SK-N-SH (cell line): ENCODE results near the gene CYP21A2. TPM values are rescaled to one million over a fixed set of nuclear protein-coding genes. Genes with fewer than 3 reads are reported as not detected.
A peak's percentile ranks its signal among the peaks of the same experiment; 100 is the strongest.

Source experiments
- CTCF ChIA-PET: fragments of 300-600, 350-600 bp; formaldehyde crosslinking; extraction: SDS; loops from one replicate; lab custom pipeline; 2021; lab: Yijun Ruan, JAX
- POLR2A ChIA-PET: fragments of 350-600 bp; sonication (Branson Sonifier 250); formaldehyde crosslinking; extraction: SDS; loops from one replicate; lab custom pipeline; 2020; ENCODE audit warnings: antibody characterized with exemption, inconsistent platforms; lab: Yijun Ruan, JAX
- DNase-seq: peaks from one replicate; pipeline ENCODE4 v3.0.0; 2012
- H2AFZ ChIP-seq: fragments of 200-600 bp; sonication (generic); 2 replicates; pipeline ENCODE4 v1.8.1; 2016; ENCODE audit warnings: antibody characterized with exemption, mild to moderate bottlenecking, low read depth
- H3F3A ChIP-seq: fragments of 200-600 bp; sonication (generic); replicated peaks from 2 replicates; pipeline ENCODE3; 2016; ENCODE audit warnings: antibody characterized with exemption, mild to moderate bottlenecking; ENCODE audit not compliant: insufficient read depth
- H3K27ac ChIP-seq, 2 experiments: fragments of 200-500 bp in 1 of 2; fragments of 200-600 bp in 1 of 2; sonication (Bioruptor generic) in 1 of 2; sonication (generic), shearing (Covaris generic) in 1 of 2; 2 replicates each; pipeline versions ENCODE4 v1.5.1 to v1.6.1; 2014 to 2016; ENCODE audit warnings: low read depth in 2 of 2, inconsistent platforms in 1 of 2, low read length in 1 of 2, mild to moderate bottlenecking in 1 of 2, mixed read lengths in 1 of 2
- H3K27me3 ChIP-seq: fragments of 200-600 bp; sonication (generic), shearing (Covaris generic); 2 replicates; pipeline ENCODE4 v1.6.1; 2016; ENCODE audit warnings: mixed run types; ENCODE audit not compliant: insufficient read depth
- H3K36me3 ChIP-seq, 2 experiments: fragments of 200-500 bp in 1 of 2; fragments of 200-600 bp in 1 of 2; sonication (Bioruptor generic) in 1 of 2; sonication (generic) in 1 of 2; replicated peaks in 1 of 2; 2 replicates each; pipeline versions ENCODE3 to v1.5.1; 2014 to 2016; ENCODE audit warnings: low read length in 1 of 2, mild to moderate bottlenecking in 1 of 2; ENCODE audit not compliant: insufficient read depth in 2 of 2, control insufficient read depth in 1 of 2
- H3K4me1 ChIP-seq, 2 experiments: fragments of 200-500 bp in 1 of 2; fragments of 200-600 bp in 1 of 2; sonication (Bioruptor generic) in 1 of 2; sonication (generic), shearing (Covaris generic) in 1 of 2; 2 replicates each; pipeline versions ENCODE4 v1.5.1 to v1.6.1; 2014 to 2016; ENCODE audit warnings: low read depth in 1 of 2, low read length in 1 of 2, mixed run types in 1 of 2; ENCODE audit not compliant: insufficient read depth in 2 of 2, control insufficient read depth in 1 of 2
- H3K4me2 ChIP-seq: fragments of 200-600 bp; sonication (generic), shearing (Covaris generic); 2 replicates; pipeline ENCODE4 v1.6.1; 2017; ENCODE audit warnings: mixed run types
- H3K4me3 ChIP-seq, 2 experiments: fragments of 200-500 bp in 1 of 2; fragments of 200-600 bp in 1 of 2; sonication (Bioruptor generic) in 1 of 2; sonication (generic), shearing (Covaris generic) in 1 of 2; 2 replicates each; pipeline versions ENCODE4 v1.5.1 to v1.8.1; 2014 to 2016; ENCODE audit warnings: low read depth in 2 of 2, inconsistent platforms in 1 of 2, low read length in 1 of 2, mild to moderate bottlenecking in 1 of 2, mixed read lengths in 1 of 2, moderate library complexity in 1 of 2
- H3K79me2 ChIP-seq: fragments of 200-600 bp; sonication (generic); 2 replicates; pipeline ENCODE4 v1.8.1; 2017; ENCODE audit warnings: mild to moderate bottlenecking; ENCODE audit not compliant: insufficient read depth
- H3K9ac ChIP-seq: fragments of 200-600 bp; sonication (generic); 2 replicates; pipeline ENCODE4 v1.6.1; 2017; ENCODE audit warnings: mixed run types
- H3K9me2 ChIP-seq: fragments of 200-600 bp; sonication (generic); 2 replicates; pipeline ENCODE4 v1.6.1; 2017; ENCODE audit warnings: mixed run types
- H3K9me3 ChIP-seq: fragments of 200-600 bp; sonication (generic); 2 replicates; pipeline ENCODE4 v1.6.1; 2017; ENCODE audit warnings: mixed run types, mild to moderate bottlenecking, moderate library complexity
- H4K20me1 ChIP-seq: fragments of 200-600 bp; sonication (generic); 2 replicates; pipeline ENCODE4 v1.6.1; 2017; ENCODE audit warnings: mild to moderate bottlenecking, mixed run types; ENCODE audit not compliant: insufficient read depth
- CHD2 ChIP-seq: fragments of 150-350 bp; IDR thresholded peaks from 2 replicates; pipeline ENCODE4 v1.6.1; 2018; ENCODE audit warnings: low read length; ENCODE audit not compliant: partially characterized antibody
- CTCF ChIP-seq: fragments of 200-600 bp; sonication (generic); IDR thresholded peaks from 2 replicates; pipeline ENCODE4 v1.6.1; 2017; ENCODE audit warnings: antibody characterized with exemption, mild to moderate bottlenecking, moderate library complexity
- ELF1 ChIP-seq: IDR thresholded peaks from 2 replicates; pipeline ENCODE4 v1.4.0; 2012
- EZH2phosphoT487 ChIP-seq: fragments of 200-600 bp; sonication (generic); IDR thresholded peaks from 2 replicates; pipeline ENCODE4 v1.6.1; 2017; ENCODE audit warnings: low read depth, mixed run types, mild to moderate bottlenecking, antibody characterized with exemption, moderate library complexity, borderline replicate concordance
- FOSL2 ChIP-seq: IDR thresholded peaks from 2 replicates; pipeline ENCODE4 v1.4.0; 2012; ENCODE audit warnings: low read depth, mild to moderate bottlenecking, moderate library complexity, borderline replicate concordance
- GABPA ChIP-seq: IDR thresholded peaks from 2 replicates; pipeline ENCODE4 v1.4.0; 2012; ENCODE audit warnings: low read depth, mild to moderate bottlenecking
- GATA2 ChIP-seq: sonication (generic); formaldehyde crosslinking; IDR thresholded peaks from 2 replicates; pipeline ENCODE4 v1.5.0; 2020; ENCODE audit warnings: mild to moderate bottlenecking, missing genetic modification reagents
- IRF3 ChIP-seq: fragments of 150-350 bp; IDR thresholded peaks from 2 replicates; pipeline ENCODE4 v1.6.1; 2016; ENCODE audit warnings: mild to moderate bottlenecking, low read depth, low read length
- JUND ChIP-seq: IDR thresholded peaks from 2 replicates; pipeline ENCODE4 v1.4.0; 2012
- MAX ChIP-seq: IDR thresholded peaks from 2 replicates; pipeline ENCODE4 v1.4.0; 2012; ENCODE audit warnings: low read depth
- MXI1 ChIP-seq: IDR thresholded peaks from 2 replicates; pipeline ENCODE4 v1.6.1; 2012; ENCODE audit warnings: mild to moderate bottlenecking, low read depth, low read length, improper control_type of control experiment
- NRF1 ChIP-seq: IDR thresholded peaks from 2 replicates; pipeline ENCODE4 v1.6.1; 2012; ENCODE audit warnings: low read depth, mild to moderate bottlenecking, low read length
- PBX3 ChIP-seq: IDR thresholded peaks from 2 replicates; pipeline ENCODE4; 2012
- POLR2AphosphoS5 ChIP-seq: IDR thresholded peaks from 2 replicates; pipeline ENCODE4 v1.6.1; 2012; ENCODE audit warnings: low read depth, low read length
- RAD21 ChIP-seq: IDR thresholded peaks from 2 replicates; pipeline ENCODE4 v1.6.1; 2012; ENCODE audit warnings: mild to moderate bottlenecking, low read length
- RCOR1 ChIP-seq: fragments of 150-350 bp; IDR thresholded peaks from 2 replicates; pipeline ENCODE4 v1.6.1; 2017; ENCODE audit warnings: antibody characterized with exemption, low read length
- RXRA ChIP-seq: IDR thresholded peaks from 2 replicates; pipeline ENCODE4 v1.4.0; 2012; ENCODE audit warnings: low read depth, mild to moderate bottlenecking, borderline replicate concordance
- SMC3 ChIP-seq: IDR thresholded peaks from 2 replicates; pipeline ENCODE4 v1.6.1; 2012; ENCODE audit warnings: low read depth, low read length, improper control_type of control experiment
- TAF1 ChIP-seq: IDR thresholded peaks from 2 replicates; pipeline ENCODE4 v1.6.1; 2012; ENCODE audit warnings: low read depth, mild to moderate bottlenecking, low read length, moderate library complexity, borderline replicate concordance
- TCF12 ChIP-seq: IDR thresholded peaks from 2 replicates; pipeline ENCODE4 v1.4.0; 2012
- TEAD4 ChIP-seq: IDR thresholded peaks from 2 replicates; pipeline ENCODE4 v1.4.0; 2012; ENCODE audit warnings: mild to moderate bottlenecking, borderline replicate concordance; ENCODE audit not compliant: insufficient read depth
- USF1 ChIP-seq: IDR thresholded peaks from 2 replicates; pipeline ENCODE4 v1.4.0; 2012; ENCODE audit warnings: low read depth, borderline replicate concordance
- USF2 ChIP-seq: fragments of 150-350 bp; IDR thresholded peaks from 2 replicates; pipeline ENCODE4 v1.6.1; 2017; ENCODE audit warnings: antibody characterized with exemption, low read length, low read depth, borderline replicate concordance
- YY1 ChIP-seq: IDR thresholded peaks from 2 replicates; pipeline ENCODE4 v1.4.0; 2012; ENCODE audit warnings: low read depth, mild to moderate bottlenecking
- WGBS: methylation state at CpG from one replicate; pipeline ENCODE4 v1.1.6; 2017; ENCODE audit warnings: low lambda C conversion rate; 5-methylcytosine and 5-hydroxymethylcytosine counted together
- polyA plus RNA-seq, 3 experiments: library from polyadenylated mRNA; depleted of rRNA; stranded (reverse); fragments of >200 nt; gene quantifications; 2 replicates each; pipeline ENCODE4 v1.2.3, GENCODE V29; 2012

CYP21A2 gene
- polyA plus RNA-seq, 1 of the 3 experiments (the other 2 are of a cell fraction) = not detected

- POLR2A ChIA-PET = no interaction called here
- H4K20me1 ChIP-seq = no peaks in the 10 kb centered on the region
- peaks cover 47% of the 10 kb centered on the region for H3K27me3 ChIP-seq
- H3K9ac ChIP-seq = no peak overlapping the region
- H3K27ac ChIP-seq = no peak overlapping the region
- H3F3A ChIP-seq = no peaks in the 10 kb centered on the region
- H2AFZ ChIP-seq = no peak overlapping the region
- H3K4me1 ChIP-seq = peaks cover 0 to 8% of the 10 kb centered on the region in 2 experiments; a peak in 2 of 4 replicates
- peak; percentile 81 for DNase-seq
- H3K9me3 ChIP-seq = no peaks in the 10 kb centered on the region
- H3K9me2 ChIP-seq = no peaks in the 10 kb centered on the region
- H3K4me3 ChIP-seq = no peak overlapping the region
- H3K36me3 ChIP-seq = no peaks in the 10 kb centered on the region
- CTCF ChIA-PET = interaction anchor here (0.6 to 1.6 kb wide), 6 partner anchors 13 to 1578 kb away, joined by 3 to 5 read pairs (median 4); partner anchors contain the start of gene FKBPL
- 43% methylated on average over 7 of the region's 50 CpGs for WGBS
- no peaks in the 10 kb centered on the region for H3K79me2 ChIP-seq
- H3K4me2 ChIP-seq = no peak overlapping the region
- TF ChIP-seq USF1 (no peak), FOSL2 (no peak), TEAD4 (no peak), EZH2phosphoT487 (no peak), MXI1 (no peak), JUND (no peak), GABPA (no peak), SMC3 (peak; percentile 41), POLR2AphosphoS5 (no peak), RXRA (no peak), TAF1 (no peak), YY1 (no peak), TCF12 (no peak), CTCF (peak; percentile 43), NRF1 (no peak), GATA2 (CRISPR knock-in tag) (no peak), IRF3 (no peak), PBX3 (no peak), RCOR1 (no peak), CHD2 (no peak), ELF1 (no peak), USF2 (no peak), RAD21 (peak; percentile 57), MAX (no peak)
Measured at GRCh38 chr6:32087574-32088486, 49.6 kb downstream of the CYP21A2 start.
